Adipocyte (in vitro differentiated cells): ENCODE data around the gene PDE4D.

Experiments
- DNase-seq: peaks from one replicate; pipeline ENCODE4 v3.0.0-alpha.2; 2015; ENCODE audit warnings: low read depth
- H3K27me3 ChIP-seq: replicated peaks from 2 replicates; pipeline ENCODE4 v1.7.0; 2013; ENCODE audit warnings: mild to moderate bottlenecking, low read length, moderate library complexity; ENCODE audit not compliant: control insufficient read depth, insufficient read depth
- H3K36me3 ChIP-seq: 2 replicates; pipeline ENCODE4 v1.7.0; 2013; ENCODE audit warnings: low read length, mild to moderate bottlenecking, moderate library complexity; ENCODE audit not compliant: control insufficient read depth, insufficient read depth, severe bottlenecking
- H3K4me1 ChIP-seq: 2 replicates; pipeline ENCODE4 v1.7.0; 2013; ENCODE audit warnings: mild to moderate bottlenecking, low read length, moderate library complexity; ENCODE audit not compliant: control insufficient read depth, insufficient read depth
- H3K4me3 ChIP-seq: 2 replicates; pipeline ENCODE4 v1.7.0; 2013; ENCODE audit warnings: mild to moderate bottlenecking, low read length, moderate library complexity
- H3K9ac ChIP-seq: 2 replicates; pipeline ENCODE4 v1.7.0; 2013; ENCODE audit warnings: mild to moderate bottlenecking, low read length, moderate library complexity
- H3K9me3 ChIP-seq: 2 replicates; pipeline ENCODE4 v1.7.0; 2013; ENCODE audit warnings: mild to moderate bottlenecking, low read length, moderate library complexity; ENCODE audit not compliant: control insufficient read depth

PDE4D gene

GRCh38 chr5:59179704-59180103, 713.8 kb downstream of the PDE4D start:
- no peaks in the 10 kb centered on the region for H3K9me3 ChIP-seq
- H3K4me1 ChIP-seq, result no peaks in the 10 kb centered on the region
- no peak overlapping the region for H3K4me3 ChIP-seq
- H3K36me3 ChIP-seq, result no peaks in the 10 kb centered on the region
- DNase-seq, result no peak
- H3K27me3 ChIP-seq, result no peaks in the 10 kb centered on the region
- H3K9ac ChIP-seq, result no peak overlapping the region

GRCh38 chr5:59178482-59178881, 715.0 kb downstream of the PDE4D start:
- no peak for DNase-seq
- Histone ChIP-seq H3K36me3 (no peaks in the 10 kb centered on the region), H3K4me1 (no peaks in the 10 kb centered on the region), H3K9ac (no peak overlapping the region), H3K4me3 (no peak overlapping the region), H3K27me3 (no peaks in the 10 kb centered on the region), H3K9me3 (no peaks in the 10 kb centered on the region)

GRCh38 chr5:59178071-59178470, 715.5 kb downstream of the PDE4D start:
- H3K9ac ChIP-seq, result no peak overlapping the region
- no peak for DNase-seq
- H3K9me3 ChIP-seq, result no peaks in the 10 kb centered on the region
- H3K4me1 ChIP-seq, result no peaks in the 10 kb centered on the region
- no peaks in the 10 kb centered on the region for H3K27me3 ChIP-seq
- no peaks in the 10 kb centered on the region for H3K36me3 ChIP-seq
- no peak overlapping the region for H3K4me3 ChIP-seq

- H3K9me3 ChIP-seq, result no peaks in the 10 kb centered on the region
- no peak overlapping the region for H3K9ac ChIP-seq
- H3K4me3 ChIP-seq, result no peak overlapping the region
- no peaks in the 10 kb centered on the region for H3K36me3 ChIP-seq
- H3K4me1 ChIP-seq, result no peaks in the 10 kb centered on the region
- H3K27me3 ChIP-seq, result no peaks in the 10 kb centered on the region
- no peak for DNase-seq
Observed at GRCh38 chr5:59177644-59178043, 715.9 kb downstream of the PDE4D start.

GRCh38 chr5:59174248-59174844, 719.2 kb downstream of the PDE4D start:
- peak; percentile 82 for DNase-seq
- no peaks in the 10 kb centered on the region for H3K4me1 ChIP-seq
- H3K9me3 ChIP-seq, result no peaks in the 10 kb centered on the region
- no peaks in the 10 kb centered on the region for H3K36me3 ChIP-seq
- H3K27me3 ChIP-seq, result no peaks in the 10 kb centered on the region
- no peak overlapping the region for H3K4me3 ChIP-seq
- no peak overlapping the region for H3K9ac ChIP-seq

GRCh38 chr5:59173578-59173977, 719.9 kb downstream of the PDE4D start:
- Histone ChIP-seq H3K36me3 (no peaks in the 10 kb centered on the region), H3K9ac (no peak overlapping the region), H3K4me3 (no peak overlapping the region), H3K9me3 (no peaks in the 10 kb centered on the region), H3K27me3 (no peaks in the 10 kb centered on the region), H3K4me1 (no peaks in the 10 kb centered on the region)
- no peak for DNase-seq

- Histone ChIP-seq H3K9ac (no peak overlapping the region), H3K4me1 (no peaks in the 10 kb centered on the region), H3K9me3 (no peaks in the 10 kb centered on the region), H3K36me3 (no peaks in the 10 kb centered on the region), H3K4me3 (no peak overlapping the region), H3K27me3 (no peaks in the 10 kb centered on the region)
- DNase-seq, result no peak
Observed at GRCh38 chr5:59171131-59171530, 722.4 kb downstream of the PDE4D start.

GRCh38 chr5:59169768-59170150, 723.8 kb downstream of the PDE4D start:
- no peaks in the 10 kb centered on the region for H3K9me3 ChIP-seq
- H3K36me3 ChIP-seq, result no peaks in the 10 kb centered on the region
- no peak for DNase-seq
- no peak overlapping the region for H3K9ac ChIP-seq
- H3K4me1 ChIP-seq, result no peaks in the 10 kb centered on the region
- no peak overlapping the region for H3K4me3 ChIP-seq
- H3K27me3 ChIP-seq, result no peaks in the 10 kb centered on the region

GRCh38 chr5:59169081-59169767, 724.3 kb downstream of the PDE4D start:
- no peak for DNase-seq
- H3K9ac ChIP-seq, result no peak overlapping the region
- no peaks in the 10 kb centered on the region for H3K27me3 ChIP-seq
- no peaks in the 10 kb centered on the region for H3K36me3 ChIP-seq
- H3K4me3 ChIP-seq, result no peak overlapping the region
- H3K4me1 ChIP-seq, result no peaks in the 10 kb centered on the region
- H3K9me3 ChIP-seq, result no peaks in the 10 kb centered on the region

- Histone ChIP-seq H3K9ac (no peak overlapping the region), H3K4me3 (no peak overlapping the region), H3K9me3 (no peaks in the 10 kb centered on the region), H3K4me1 (no peaks in the 10 kb centered on the region), H3K36me3 (no peaks in the 10 kb centered on the region), H3K27me3 (no peaks in the 10 kb centered on the region)
- no peak for DNase-seq
Observed at GRCh38 chr5:59168067-59168466, 725.5 kb downstream of the PDE4D start.

- Histone ChIP-seq H3K9ac (no peak overlapping the region), H3K4me1 (no peaks in the 10 kb centered on the region), H3K4me3 (no peak overlapping the region), H3K9me3 (no peaks in the 10 kb centered on the region), H3K27me3 (no peaks in the 10 kb centered on the region), H3K36me3 (no peaks in the 10 kb centered on the region)
- DNase-seq, result peak; percentile 53
Observed at GRCh38 chr5:59164041-59164830, 729.3 kb downstream of the PDE4D start.
